Measurements from ENCODE around the gene COL2A1.

COL2A1 gene

DNA sequence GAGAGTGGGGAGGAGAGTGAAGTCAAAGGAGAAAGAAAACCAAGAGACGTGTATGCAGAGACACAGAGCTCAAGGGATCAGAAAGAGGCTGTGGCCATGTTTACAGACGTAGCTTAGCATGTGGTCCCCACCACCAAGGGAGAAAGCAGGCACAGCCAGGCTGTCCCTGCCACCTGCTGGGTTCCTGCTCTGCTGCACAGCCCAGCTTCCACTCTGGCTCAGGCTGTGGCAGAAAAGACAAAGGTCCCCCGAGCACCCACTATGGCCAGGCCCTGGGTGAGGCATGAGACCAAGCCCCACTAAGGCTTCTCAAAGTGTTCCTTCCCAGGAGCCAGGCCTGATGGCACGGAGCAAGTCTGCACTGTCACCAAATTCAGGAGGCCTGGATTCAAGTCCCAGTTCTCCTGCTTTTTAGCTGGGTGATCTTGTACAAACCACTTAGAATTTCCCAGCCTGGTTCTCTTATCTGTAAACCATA, 25.9 kb upstream of the COL2A1 start:
- ChIA-PET POLR2A (interaction anchor here (0.5 kb wide), 1 partner anchor 749 kb away, joined by 3 read pairs; no protein-coding TSS in a partner anchor), CTCF (interaction anchor here (1.5 kb wide), 1 partner anchor 21 kb away, joined by 5 read pairs; no protein-coding TSS in a partner anchor)
- DNase-seq (ENCODE audit: extremely low spot score), result no peak
- TF ChIP-seq, protein P1, sequence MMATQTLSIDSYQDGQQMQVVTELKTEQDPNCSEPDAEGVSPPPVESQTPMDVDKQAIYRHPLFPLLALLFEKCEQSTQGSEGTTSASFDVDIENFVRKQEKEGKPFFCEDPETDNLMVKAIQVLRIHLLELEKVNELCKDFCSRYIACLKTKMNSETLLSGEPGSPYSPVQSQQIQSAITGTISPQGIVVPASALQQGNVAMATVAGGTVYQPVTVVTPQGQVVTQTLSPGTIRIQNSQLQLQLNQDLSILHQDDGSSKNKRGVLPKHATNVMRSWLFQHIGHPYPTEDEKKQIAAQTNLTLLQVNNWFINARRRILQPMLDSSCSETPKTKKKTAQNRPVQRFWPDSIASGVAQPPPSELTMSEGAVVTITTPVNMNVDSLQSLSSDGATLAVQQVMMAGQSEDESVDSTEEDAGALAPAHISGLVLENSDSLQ (IDR thresholded peaks at IDR 0.05), result no peak
- TF ChIP-seq FOXK2 (IDR thresholded peaks at IDR 0.05) (no peak), BHLHE40 (IDR thresholded peaks at IDR 0.05; ENCODE audit: borderline replicate concordance) (no peak), CTBP1 (IDR thresholded peaks at IDR 0.05; ENCODE audit: borderline replicate concordance) (no peak), SUZ12 (IDR thresholded peaks at IDR 0.05) (no peak), SP1 (IDR thresholded peaks at IDR 0.05) (no peak), ELF4 (IDR thresholded peaks at IDR 0.05) (no peak), HDGF (IDR thresholded peaks at IDR 0.05; ENCODE audit: borderline replicate concordance) (no peak), FOXA1 (IDR thresholded peaks at IDR 0.05) (no peak), TARDBP (IDR thresholded peaks at IDR 0.05) (no peak), NFRKB (IDR thresholded peaks at IDR 0.05) (no peak), FOXM1 (IDR thresholded peaks at IDR 0.05; ENCODE audit: borderline replicate concordance) (no peak), ARNT (IDR thresholded peaks at IDR 0.05) (no peak), L3MBTL2 (conservative IDR thresholded peaks at IDR 0.05) (no peak; the same call in 1 of the 2 replicates), ZNF384 (IDR thresholded peaks at IDR 0.05) (no peak)

DNA sequence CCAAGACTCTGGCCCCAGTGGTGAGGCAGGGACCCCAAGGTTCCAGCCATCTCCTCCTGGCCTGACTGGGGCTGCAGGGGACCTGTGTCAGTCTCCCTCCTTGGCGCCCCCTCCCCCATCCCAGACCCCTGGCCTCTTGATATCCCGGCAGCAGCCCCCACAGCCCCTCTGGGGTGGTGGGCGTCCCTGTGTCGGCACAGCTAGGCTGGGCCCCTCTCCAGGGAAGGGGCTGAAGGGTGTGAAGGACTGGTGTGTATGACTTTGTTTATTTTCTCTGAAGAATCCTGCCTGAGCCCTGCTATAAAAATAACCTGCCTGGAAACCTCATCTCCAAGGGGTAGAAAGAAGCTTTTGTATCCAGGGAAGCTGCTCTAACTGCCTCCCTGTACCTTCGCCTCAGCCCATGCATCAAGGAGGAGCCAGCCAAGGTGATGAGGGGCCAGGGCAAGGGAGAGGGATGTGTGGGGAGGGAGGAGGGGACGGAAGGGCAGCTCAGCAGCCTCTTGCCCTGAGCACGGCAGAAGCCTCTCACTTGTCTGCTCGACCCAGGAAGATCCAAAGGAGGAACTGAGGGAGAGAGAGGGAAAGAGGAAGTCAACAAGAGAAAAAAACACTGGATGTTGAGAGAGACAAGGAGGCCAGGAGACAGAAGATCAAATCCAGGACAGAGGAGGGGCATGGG, 25.4 kb upstream of the COL2A1 start:
- ChIA-PET CTCF (interaction anchor here (1.5 kb wide), 1 partner anchor 22 kb away, joined by 5 read pairs; no protein-coding TSS in a partner anchor), POLR2A (interaction anchor here (0.5 kb wide), 1 partner anchor 750 kb away, joined by 3 read pairs; no protein-coding TSS in a partner anchor)
- no peak for DNase-seq (ENCODE audit: extremely low spot score)
- TF ChIP-seq SUZ12 (IDR thresholded peaks at IDR 0.05), result no peak
- TF ChIP-seq HDGF (IDR thresholded peaks at IDR 0.05; ENCODE audit: borderline replicate concordance), result no peak
- TF ChIP-seq, protein P1 (IDR thresholded peaks at IDR 0.05), result no peak
- no peak for TF ChIP-seq CTBP1 (IDR thresholded peaks at IDR 0.05; ENCODE audit: borderline replicate concordance)
- no peak for TF ChIP-seq L3MBTL2 (conservative IDR thresholded peaks at IDR 0.05)
- TF ChIP-seq BHLHE40 (IDR thresholded peaks at IDR 0.05; ENCODE audit: borderline replicate concordance), result no peak
- no peak for TF ChIP-seq FOXA1 (IDR thresholded peaks at IDR 0.05)
- no peak for TF ChIP-seq NFRKB (IDR thresholded peaks at IDR 0.05)
- TF ChIP-seq ARNT (IDR thresholded peaks at IDR 0.05), result no peak

- ChIA-PET CTCF (interaction anchor here (1.5 kb wide), 1 partner anchor 22 kb away, joined by 5 read pairs; no protein-coding TSS in a partner anchor), POLR2A (interaction anchor here (0.7 to 1.0 kb wide), 2 partner anchors 65 to 77 kb away, joined by 3 read pairs; partner anchors contain the start of genes SENP1 and TMEM106C)
- no peak for TF ChIP-seq HDGF (IDR thresholded peaks at IDR 0.05; ENCODE audit: borderline replicate concordance)
- TF ChIP-seq L3MBTL2 (conservative IDR thresholded peaks at IDR 0.05), result peak; percentile 66
- TF ChIP-seq SP1 (IDR thresholded peaks at IDR 0.05), result no peak
- no peak for TF ChIP-seq BHLHE40 (IDR thresholded peaks at IDR 0.05; ENCODE audit: borderline replicate concordance)
- no peak for TF ChIP-seq TARDBP (IDR thresholded peaks at IDR 0.05)
- no peak for TF ChIP-seq FOXK2 (IDR thresholded peaks at IDR 0.05)
- TF ChIP-seq ARNT (IDR thresholded peaks at IDR 0.05), result no peak
- no peak for TF ChIP-seq FOXA1 (IDR thresholded peaks at IDR 0.05)
- TF ChIP-seq ZNF384 (IDR thresholded peaks at IDR 0.05), result peak; percentile 59; the same call in 1 of the 2 replicates
- no peak for TF ChIP-seq SUZ12 (IDR thresholded peaks at IDR 0.05)
- no peak for TF ChIP-seq LEF1 (IDR thresholded peaks at IDR 0.05; ENCODE audit: borderline replicate concordance)
- no peak for TF ChIP-seq ELF4 (IDR thresholded peaks at IDR 0.05)
- TF ChIP-seq, protein P1 (IDR thresholded peaks at IDR 0.05), result peak; percentile 90
- no peak for TF ChIP-seq CTBP1 (IDR thresholded peaks at IDR 0.05; ENCODE audit: borderline replicate concordance)
- DNase-seq (ENCODE audit: extremely low spot score), result no peak
Measured at GRCh38 chr12:48028541-48029431, 24.5 kb upstream of the COL2A1 start.

DNA sequence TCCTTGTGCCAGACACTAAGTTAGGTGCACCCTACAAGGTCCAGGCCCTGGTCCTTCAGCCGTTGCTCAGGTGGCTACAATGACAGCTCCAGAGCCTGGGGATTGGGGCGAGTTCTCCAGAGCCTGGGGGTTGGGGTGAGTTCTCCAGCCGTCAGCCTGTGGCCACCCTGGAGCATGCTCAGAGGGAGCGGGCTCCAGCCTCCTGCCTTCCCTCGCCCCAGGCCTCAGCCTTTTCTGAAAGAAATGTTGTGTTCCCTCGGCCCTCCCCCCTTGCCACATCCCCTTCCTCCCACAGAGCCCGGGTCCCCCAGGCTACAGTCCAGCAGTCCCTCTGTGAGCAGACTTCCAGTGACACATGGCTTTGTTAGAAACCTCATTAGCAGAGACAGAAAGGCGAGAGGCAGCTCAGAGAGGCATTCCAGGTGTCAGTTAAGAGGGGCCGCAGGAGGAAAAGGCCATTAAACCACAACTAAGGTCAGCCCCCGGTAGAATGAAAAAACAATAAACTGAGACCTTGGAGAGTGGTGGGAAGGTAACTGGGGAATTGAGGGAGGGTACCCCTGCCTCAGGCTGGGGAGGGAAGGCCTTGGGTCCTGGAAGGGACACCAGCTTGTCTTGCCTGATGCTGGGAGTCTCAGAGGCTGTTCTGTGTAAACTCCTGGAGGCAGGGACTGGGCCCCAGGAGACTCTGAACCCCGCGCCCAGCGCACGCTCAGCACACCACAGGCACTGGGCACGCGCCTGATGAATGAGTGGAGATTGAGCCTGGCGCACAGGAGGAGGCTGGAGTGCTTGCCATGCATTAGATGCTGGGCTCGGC, 23.1 kb upstream of the COL2A1 start:
- DNase-seq (ENCODE audit: extremely low spot score), result no peak
- POLR2A ChIA-PET, result no interaction called here
- CTCF ChIA-PET, result no interaction called here
- TF ChIP-seq ELF4 (IDR thresholded peaks at IDR 0.05) (no peak), BHLHE40 (IDR thresholded peaks at IDR 0.05; ENCODE audit: borderline replicate concordance) (no peak), NFRKB (IDR thresholded peaks at IDR 0.05) (no peak), ZNF384 (IDR thresholded peaks at IDR 0.05) (no peak), ARNT (IDR thresholded peaks at IDR 0.05) (no peak), FOXA1 (IDR thresholded peaks at IDR 0.05) (no peak), FOXK2 (IDR thresholded peaks at IDR 0.05) (no peak), LEF1 (IDR thresholded peaks at IDR 0.05; ENCODE audit: borderline replicate concordance) (no peak), L3MBTL2 (conservative IDR thresholded peaks at IDR 0.05) (no peak), CTBP1 (IDR thresholded peaks at IDR 0.05; ENCODE audit: borderline replicate concordance) (no peak), HDGF (IDR thresholded peaks at IDR 0.05; ENCODE audit: borderline replicate concordance) (no peak), TARDBP (IDR thresholded peaks at IDR 0.05) (no peak), SP1 (IDR thresholded peaks at IDR 0.05) (no peak)
- TF ChIP-seq, protein P1 (IDR thresholded peaks at IDR 0.05), result no peak
